Prostate gland (tissue), 2 donors: ENCODE measurements around the gene CYTH1.

Experiments used
- POLR2A ChIP-seq: fragments of 450-650 bp; IDR thresholded peaks from one replicate; pipeline ENCODE4 v1.6.1; 2016; ENCODE audit warnings: antibody characterized with exemption, mild to moderate bottlenecking
- POLR2AphosphoS5 ChIP-seq: sonication (generic); formaldehyde crosslinking; IDR thresholded peaks from one replicate; pipeline ENCODE4 v1.6.1; 2017; ENCODE audit warnings: antibody characterized with exemption
- TF ChIP-seq, protein P1 (sequence below), 4 experiments: fragments of 200-600 bp in 2 of 4; fragments of 450-650 bp in 2 of 4; sonication (generic) in 2 of 4; IDR thresholded peaks; 1 replicate in 3 of 4; 2 replicates in 1 of 4; pipeline ENCODE4 v1.5.1; 2016 to 2019; ENCODE audit warnings: antibody characterized with exemption in 4 of 4, mild to moderate bottlenecking in 2 of 4, moderate library complexity in 2 of 4

GRCh38 chr17:78819402-78819801 is 37.3 kb upstream of the CYTH1 start:
- TF ChIP-seq, protein P1, sequence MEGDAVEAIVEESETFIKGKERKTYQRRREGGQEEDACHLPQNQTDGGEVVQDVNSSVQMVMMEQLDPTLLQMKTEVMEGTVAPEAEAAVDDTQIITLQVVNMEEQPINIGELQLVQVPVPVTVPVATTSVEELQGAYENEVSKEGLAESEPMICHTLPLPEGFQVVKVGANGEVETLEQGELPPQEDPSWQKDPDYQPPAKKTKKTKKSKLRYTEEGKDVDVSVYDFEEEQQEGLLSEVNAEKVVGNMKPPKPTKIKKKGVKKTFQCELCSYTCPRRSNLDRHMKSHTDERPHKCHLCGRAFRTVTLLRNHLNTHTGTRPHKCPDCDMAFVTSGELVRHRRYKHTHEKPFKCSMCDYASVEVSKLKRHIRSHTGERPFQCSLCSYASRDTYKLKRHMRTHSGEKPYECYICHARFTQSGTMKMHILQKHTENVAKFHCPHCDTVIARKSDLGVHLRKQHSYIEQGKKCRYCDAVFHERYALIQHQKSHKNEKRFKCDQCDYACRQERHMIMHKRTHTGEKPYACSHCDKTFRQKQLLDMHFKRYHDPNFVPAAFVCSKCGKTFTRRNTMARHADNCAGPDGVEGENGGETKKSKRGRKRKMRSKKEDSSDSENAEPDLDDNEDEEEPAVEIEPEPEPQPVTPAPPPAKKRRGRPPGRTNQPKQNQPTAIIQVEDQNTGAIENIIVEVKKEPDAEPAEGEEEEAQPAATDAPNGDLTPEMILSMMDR (IDR thresholded peaks at IDR 0.05): no peak
- TF ChIP-seq POLR2AphosphoS5 (no peak), POLR2A (no peak)
